H4 (cell line): Measurements from ENCODE around the gene ZSCAN31. TPM values are rescaled to one million over a fixed set of nuclear protein-coding genes. Genes with fewer than 3 reads are reported as not detected.

Source experiments
- DNase-seq: peaks from one replicate; pipeline ENCODE4 v3.0.0-alpha.2; 2015; ENCODE audit warnings: low spot score
- total RNA-seq: library from RNA; depleted of rRNA; stranded (reverse); fragments of >200 nt; shearing (Covaris generic); gene quantifications from 2 replicates; pipeline ENCODE4 v1.2.3, GENCODE V29; 2014

ZSCAN31 gene
- total RNA-seq, 1 experiment from 2014 or later = 182 TPM

DNA sequence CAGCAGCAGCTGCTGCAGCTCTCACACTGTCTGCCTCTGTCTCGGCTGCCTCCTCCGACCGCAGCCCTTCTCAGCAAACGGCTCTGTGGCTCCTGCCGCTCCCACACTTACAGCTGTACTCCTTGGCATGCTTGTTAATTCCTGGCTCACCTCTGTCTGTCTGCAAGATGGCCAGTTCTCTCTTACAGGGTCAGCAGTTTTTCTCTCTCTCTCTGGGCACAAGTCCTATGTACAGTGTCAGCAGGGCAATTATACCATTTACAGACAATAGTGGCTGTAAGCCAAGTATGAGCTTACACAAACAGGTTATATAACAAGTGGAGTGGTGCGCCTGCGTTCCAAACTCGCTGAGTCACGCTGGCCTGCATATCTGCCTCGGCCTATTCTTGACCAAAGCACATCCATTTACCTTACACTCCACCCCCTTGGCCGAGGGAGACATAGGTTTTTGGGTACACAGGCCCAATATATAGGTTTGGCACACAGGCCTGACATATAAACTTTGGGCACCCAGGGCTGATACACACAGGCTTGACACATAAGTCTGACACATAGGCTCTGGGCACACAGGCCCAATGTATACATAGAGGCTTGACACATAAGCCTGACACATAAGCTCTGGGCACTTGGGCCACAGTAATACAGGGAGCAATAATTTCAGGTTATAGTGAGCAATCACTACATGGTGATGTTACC is 18.2 kb upstream of the ZSCAN31 start:
- DNase-seq = peak; percentile 92

- no peak for DNase-seq
Observed at GRCh38 chr6:28353356-28353755, 17.4 kb upstream of the ZSCAN31 start.

- no peak for DNase-seq
Observed at GRCh38 chr6:28351493-28351925, 15.6 kb upstream of the ZSCAN31 start.

DNA sequence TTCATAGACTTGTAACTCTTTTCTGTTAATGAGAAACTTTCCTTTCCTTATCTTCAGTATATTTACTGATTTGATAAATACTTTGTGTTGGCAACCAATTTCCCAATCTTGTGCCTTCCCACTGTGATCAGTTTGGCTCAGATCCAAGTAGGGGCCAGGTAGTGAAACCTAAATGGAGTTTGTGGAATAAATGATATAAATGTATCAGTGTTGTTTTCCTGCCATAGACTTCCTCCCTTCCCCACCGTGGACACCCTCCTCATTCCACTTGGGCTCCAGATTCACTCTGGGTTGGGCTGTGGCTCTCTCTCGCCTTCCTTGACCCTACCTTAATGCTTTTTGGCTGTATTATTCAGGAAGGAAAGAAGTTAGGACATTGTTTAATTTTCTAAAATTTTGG is 15.1 kb upstream of the ZSCAN31 start:
- peak; percentile 16 for DNase-seq

DNA sequence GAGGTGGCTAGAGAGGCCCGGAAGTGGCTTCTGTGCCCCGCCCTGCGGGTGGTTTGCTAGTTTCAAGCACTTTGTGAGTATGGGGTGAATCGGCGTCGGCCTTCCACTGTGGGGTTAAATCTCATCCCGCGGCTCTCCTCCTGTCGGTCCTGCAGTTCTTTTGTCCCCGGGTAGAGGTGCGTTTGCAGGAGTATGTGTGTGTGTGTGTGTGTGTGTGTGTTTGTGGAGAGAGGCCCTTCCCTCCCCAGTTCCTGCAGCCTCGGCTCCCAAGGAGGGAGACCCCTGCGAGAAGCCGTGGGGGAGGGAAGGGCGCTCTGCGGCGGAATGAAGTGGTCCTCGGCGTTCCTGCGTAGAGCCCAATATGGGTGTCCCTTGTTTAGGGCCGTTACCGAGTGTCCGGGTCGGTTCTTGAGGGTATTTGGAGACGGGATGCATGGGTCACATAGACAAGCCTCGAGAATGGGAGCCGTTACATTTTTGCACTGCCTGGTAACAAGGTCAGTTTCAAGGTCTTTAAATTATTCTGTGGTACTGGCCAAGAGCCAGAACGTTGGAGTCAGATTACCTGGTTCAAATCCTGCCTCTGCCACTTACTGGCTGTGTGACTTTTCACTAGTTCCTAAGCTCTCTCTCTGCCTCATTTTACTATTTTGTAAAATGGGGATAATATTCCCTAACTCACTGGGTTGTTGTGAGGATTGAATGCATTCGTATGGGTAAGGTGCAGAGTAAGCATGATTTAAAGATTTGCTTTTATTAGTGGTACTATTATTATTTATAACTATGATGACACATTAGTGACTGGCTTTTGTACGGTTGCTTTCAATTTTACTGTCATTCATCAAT is 14.2 kb upstream of the ZSCAN31 start, which contains the start of gene ZKSCAN3:
ZKSCAN3 (plus strand) TSS at position 56 of the 846 bp plus-strand sequence. CDS start 9,640 bp downstream, outside the sequence.
- DNase-seq = peak; percentile 77

DNA sequence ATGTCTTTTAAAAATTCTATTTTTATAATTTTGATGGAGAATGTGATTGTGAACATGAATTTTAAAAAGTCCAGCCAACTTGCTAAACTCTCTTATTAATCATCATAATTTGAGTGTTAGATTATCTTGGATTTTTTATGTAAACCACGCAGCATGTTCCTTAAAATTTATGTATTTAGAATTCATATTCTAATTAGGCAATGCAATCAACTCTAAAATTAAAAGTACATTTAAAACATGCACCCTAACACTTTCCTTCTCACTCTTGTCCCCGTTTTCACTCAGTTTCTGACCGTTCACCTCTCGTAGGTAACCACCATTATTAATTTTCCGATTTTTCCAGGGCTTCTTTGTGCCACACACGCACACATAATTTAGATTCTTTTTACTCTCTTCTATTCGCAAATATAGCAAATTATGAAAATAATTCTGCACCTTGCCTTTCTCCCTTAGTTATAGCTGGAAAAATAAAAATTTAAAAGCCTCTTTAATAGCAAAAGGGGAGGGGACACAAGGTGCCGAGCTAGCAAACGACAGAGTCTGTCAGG is 13.5 kb upstream of the ZSCAN31 start:
- DNase-seq = no peak

DNA sequence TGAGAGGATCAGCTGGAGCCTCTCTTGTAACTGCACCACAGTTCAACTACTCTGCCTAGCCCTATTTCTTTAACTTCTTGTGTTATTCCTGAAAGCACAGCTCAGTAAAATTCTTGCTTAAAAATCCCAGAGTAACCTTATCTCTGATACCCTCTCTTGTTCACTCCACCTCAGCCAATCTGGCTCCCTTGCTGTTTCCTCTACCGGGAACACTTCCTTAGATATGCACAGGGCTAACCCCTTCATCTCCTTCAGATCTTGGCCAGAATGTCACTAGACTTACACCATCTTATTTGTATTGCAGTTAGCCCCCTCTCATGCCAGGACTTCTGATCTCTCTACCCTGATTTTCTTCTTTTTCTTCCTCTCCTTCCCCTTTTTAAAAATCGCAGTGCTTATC is 11.2 kb upstream of the ZSCAN31 start:
- DNase-seq = no peak

DNA sequence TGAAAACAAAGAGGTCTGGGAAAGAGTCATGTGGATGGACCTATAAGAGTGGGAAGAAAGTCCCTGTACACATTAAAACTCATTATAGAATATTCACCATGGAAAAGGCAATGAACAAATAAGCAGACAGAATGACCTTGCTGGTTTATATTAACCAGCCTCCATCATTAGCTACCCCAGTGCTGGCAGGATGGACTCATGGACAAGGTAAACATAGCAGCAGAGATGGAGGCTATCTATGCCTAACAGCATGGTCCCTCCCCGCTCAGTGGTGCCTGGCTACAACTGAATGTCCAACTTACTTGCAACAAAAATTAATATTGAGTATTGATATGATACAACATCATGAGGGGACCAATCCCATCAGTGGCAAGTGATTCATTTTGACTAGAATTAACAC is 9.3 kb upstream of the ZSCAN31 start:
- DNase-seq = no peak

GRCh38 chr6:28343898-28344677 is 8.1 kb upstream of the ZSCAN31 start:
- DNase-seq = no peak

- no peak for DNase-seq
Observed at GRCh38 chr6:28340310-28341095, 4.6 kb upstream of the ZSCAN31 start.

DNA sequence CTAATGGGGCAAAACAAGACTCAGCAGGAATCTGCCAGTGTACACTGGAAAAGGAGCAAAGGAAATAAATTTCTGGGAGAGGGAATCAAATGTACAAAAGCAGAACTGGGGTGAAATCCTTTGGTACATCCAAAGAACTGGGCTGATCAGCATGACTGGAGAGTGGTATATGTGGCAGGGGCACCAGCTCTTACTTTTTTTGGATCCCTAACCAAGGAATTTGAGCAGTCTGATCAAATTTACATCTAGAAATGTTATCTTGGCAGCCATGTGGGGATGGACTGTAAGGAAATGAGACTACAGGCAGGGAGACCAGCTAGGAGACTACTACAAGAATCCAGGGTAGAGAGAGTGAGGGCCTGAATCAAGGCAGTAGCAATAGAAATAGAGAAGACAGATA is 1.2 kb upstream of the ZSCAN31 start:
- DNase-seq = no peak

GRCh38 chr6:28336284-28337120 is 554 bp upstream of the ZSCAN31 start:
- DNase-seq = peak; percentile 78

DNA sequence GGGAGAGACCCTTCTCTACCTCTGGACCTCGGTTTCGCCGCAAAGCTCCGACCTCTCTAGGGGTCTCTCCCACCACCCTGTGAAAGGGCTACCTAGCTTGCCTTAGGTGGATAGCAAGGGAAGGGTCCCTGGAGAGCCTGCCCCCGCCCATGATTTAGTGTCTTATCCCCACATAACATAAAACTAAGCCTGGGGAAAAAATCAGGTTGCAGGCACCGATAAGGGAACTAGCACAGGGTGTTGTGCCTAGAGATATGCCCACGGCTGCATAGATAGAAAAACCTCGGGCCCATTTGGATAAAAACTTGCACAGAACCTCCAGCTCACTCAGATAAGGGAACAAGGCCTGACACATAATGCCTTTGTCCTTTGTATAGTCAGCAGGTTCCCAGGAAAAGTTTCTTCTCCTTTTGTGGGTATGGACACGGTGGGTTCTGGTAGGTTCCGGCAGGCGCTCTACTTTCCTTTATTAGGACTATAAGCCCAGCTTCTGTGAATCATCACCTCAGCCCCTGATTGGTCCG is 846 bp downstream of the ZSCAN31 start:
- no peak for DNase-seq

- DNase-seq = no peak
Observed at GRCh38 chr6:28334286-28335039, 1.5 kb downstream of the ZSCAN31 start.

GRCh38 chr6:28333599-28334018 is 2.3 kb downstream of the ZSCAN31 start:
- no peak for DNase-seq

DNA sequence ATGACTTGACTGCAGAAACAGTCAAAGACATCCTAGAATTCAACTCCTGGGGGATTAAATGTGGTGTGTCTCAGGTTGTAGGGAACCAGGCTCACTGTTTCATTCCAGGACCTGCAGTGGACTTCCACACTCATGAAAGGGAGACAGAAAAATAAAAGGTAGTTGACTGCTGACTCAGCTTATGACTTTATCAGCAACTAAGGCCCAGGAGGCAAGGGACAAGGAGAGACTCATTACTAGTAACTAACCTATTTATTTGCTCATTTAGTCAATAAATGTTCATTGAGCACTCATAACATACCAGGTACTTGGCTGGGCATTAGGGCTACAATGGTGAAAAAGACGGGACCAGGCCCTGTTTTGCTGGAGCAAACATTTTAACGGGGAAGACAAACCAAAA is 2.9 kb downstream of the ZSCAN31 start:
- DNase-seq = no peak

GRCh38 chr6:28330041-28330440 is 5.9 kb downstream of the ZSCAN31 start:
- DNase-seq = no peak

DNA sequence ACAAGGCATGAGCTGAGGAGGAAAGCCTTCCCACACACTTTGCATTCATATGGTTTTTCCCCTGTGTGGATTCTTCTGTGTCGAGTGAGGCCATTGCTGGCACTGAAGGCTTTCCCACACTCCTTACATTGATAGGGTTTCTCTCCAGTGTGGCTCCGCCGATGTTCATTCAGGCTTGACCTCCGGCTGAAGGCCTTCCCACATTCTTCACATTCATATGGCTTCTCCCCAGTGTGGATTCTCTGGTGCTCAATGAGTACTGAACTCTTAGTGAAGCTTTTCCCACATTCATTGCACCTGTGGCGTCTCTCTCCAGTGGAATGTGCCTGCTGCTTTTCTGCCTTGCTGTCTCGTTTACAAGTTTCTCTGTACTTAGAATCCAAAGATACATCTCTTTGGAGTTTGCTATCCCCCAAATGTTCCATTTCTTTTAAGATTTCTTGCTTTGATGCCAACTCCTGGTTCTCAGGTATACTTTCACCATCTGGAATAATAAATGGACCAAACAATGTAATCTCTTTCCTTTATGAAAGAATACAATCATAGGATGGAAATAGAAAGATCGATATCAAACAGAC is 9.5 kb downstream of the ZSCAN31 start:
- no peak for DNase-seq
